K562 (cell line): ENCODE measurements around the gene TRIM34. TPM values are rescaled to one million over a fixed set of nuclear protein-coding genes. Genes with fewer than 3 reads are reported as not detected.

Experiments used
- ATAC-seq: fragments of 200-7000 bp; cut with Tn5 transposase; 3 replicates; pipeline ENCODE4 v1.9.1; 2020; ENCODE audit warnings: moderate library complexity
- BruUV-seq: library from RNA; stranded (reverse); fragments of 400-500 nt; replicated peaks from 2 replicates; lab custom pipeline; 2021; lab: Mats Ljungman, UMichigan
- CTCF ChIA-PET: fragments of 300-600 bp; formaldehyde crosslinking; extraction: SDS; loops from one replicate; lab custom pipeline; 2021; ENCODE audit warnings: low intra/inter-chr PET ratio; lab: Yijun Ruan, JAX
- POLR2A ChIA-PET: fragments of 300-600, 350-650 bp; sonication (Branson Sonifier 250); formaldehyde crosslinking; extraction: SDS; loops from one replicate; lab custom pipeline; 2021; ENCODE audit warnings: antibody characterized with exemption, inconsistent platforms; lab: Yijun Ruan, JAX
- DNase-seq, 4 experiments: peaks; one replicate each; pipeline versions ENCODE4 v3.0.0 to v3.0.0-alpha.2; 2011 to 2018; ENCODE audit warnings: low spot score in 3 of 4, mixed read lengths in 3 of 4; ENCODE audit errors: extremely low read depth in 1 of 4
- FAIRE-seq: peaks from 2 replicates; lab custom pipeline; 2011; peaks lifted over from hg19 to GRCh38; lab: Jason Lieb, UNC
- H2AFZ ChIP-seq: 2 replicates; pipeline ENCODE4 v1.6.0; 2011; ENCODE audit warnings: low read depth, low read length, control low read depth, inconsistent platforms
- H3K27ac ChIP-seq: fragments of 200-600 bp; 3 replicates; pipeline ENCODE4 v1.8.0; 2011; ENCODE audit warnings: low read depth, mild to moderate bottlenecking, control low read depth, inconsistent platforms, low read length, moderate library complexity, mixed read lengths; ENCODE audit errors: extremely low read depth
- H3K27me3 ChIP-seq, 2 experiments: fragments of 300-600 bp in 1 of 2; 2 replicates in 1 of 2; 3 replicates in 1 of 2; pipeline versions ENCODE4 v1.6.0 to v1.8.0; 2011; ENCODE audit warnings: inconsistent platforms in 2 of 2, low read length in 2 of 2, mild to moderate bottlenecking in 1 of 2, mixed read lengths in 1 of 2, moderate library complexity in 1 of 2; ENCODE audit not compliant: control insufficient read depth in 2 of 2, insufficient read depth in 2 of 2
- H3K36me3 ChIP-seq: fragments of 300-600 bp; 3 replicates; pipeline ENCODE4 v1.8.0; 2011; ENCODE audit warnings: mild to moderate bottlenecking, low read length, inconsistent platforms; ENCODE audit not compliant: control insufficient read depth, insufficient read depth
- H3K4me1 ChIP-seq, 2 experiments: fragments of 200-600 bp in 1 of 2; replicated peaks in 1 of 2; 2 replicates in 1 of 2; 3 replicates in 1 of 2; pipeline versions ENCODE4 v1.5.1 to v1.8.0; 2011; ENCODE audit warnings: inconsistent platforms in 2 of 2, low read length in 2 of 2, mild to moderate bottlenecking in 1 of 2, mixed read lengths in 1 of 2, moderate library complexity in 1 of 2; ENCODE audit not compliant: control insufficient read depth in 2 of 2, insufficient read depth in 2 of 2
- H3K4me2 ChIP-seq: 2 replicates; pipeline ENCODE4 v1.6.1; 2011; ENCODE audit warnings: low read length, control low read depth, inconsistent platforms, mixed read lengths; ENCODE audit not compliant: insufficient read depth
- H3K4me3 ChIP-seq: fragments of 200-600 bp; sonication (generic), shearing (Covaris generic); 2 replicates; pipeline ENCODE4 v1.5.1; 2016; ENCODE audit warnings: control low read depth, inconsistent platforms
- H3K79me2 ChIP-seq: fragments of 200-600 bp; 3 replicates; pipeline ENCODE4 v1.8.0; 2011; ENCODE audit warnings: low read length, inconsistent platforms; ENCODE audit not compliant: control insufficient read depth, insufficient read depth
- H3K9ac ChIP-seq, 2 experiments: 2 replicates each; pipeline versions ENCODE4 v1.6.0 to v1.6.1; 2011; ENCODE audit warnings: low read depth in 2 of 2, low read length in 2 of 2, control low read depth in 1 of 2, inconsistent platforms in 1 of 2, mild to moderate bottlenecking in 1 of 2, mixed read lengths in 1 of 2; ENCODE audit not compliant: insufficient read depth in 1 of 2
- H3K9me1 ChIP-seq: one replicate; pipeline ENCODE4 v1.6.0; 2011; ENCODE audit warnings: inconsistent platforms, mild to moderate bottlenecking, low read length, moderate library complexity; ENCODE audit not compliant: control insufficient read depth, insufficient read depth
- H3K9me3 ChIP-seq: replicated peaks from 2 replicates; pipeline ENCODE4 v1.5.1; 2011; ENCODE audit warnings: low read depth, low read length, inconsistent platforms; ENCODE audit not compliant: control insufficient read depth, insufficient read depth
- H4K20me1 ChIP-seq: replicated peaks from 2 replicates; pipeline ENCODE4 v1.6.1; 2011; ENCODE audit warnings: low read length, inconsistent platforms, mixed read lengths; ENCODE audit not compliant: control insufficient read depth, insufficient read depth
- BCLAF1 ChIP-seq, 2 experiments: fragments of 450-650 bp in 1 of 2; IDR thresholded peaks; 2 replicates each; pipeline ENCODE4 v1.6.1; 2011 to 2017; ENCODE audit warnings: low read depth in 2 of 2, antibody characterized with exemption in 1 of 2, borderline replicate concordance in 1 of 2, low read length in 1 of 2, mild to moderate bottlenecking in 1 of 2, mixed read lengths in 1 of 2; ENCODE audit not compliant: control insufficient read depth in 1 of 2
- EP300 ChIP-seq: IDR thresholded peaks from 2 replicates; pipeline ENCODE4 v1.6.1; 2012; ENCODE audit warnings: low read length, improper control_type of control experiment
- FOXK1 ChIP-seq: sonication (generic); formaldehyde crosslinking; IDR thresholded peaks from 2 replicates; pipeline ENCODE4 v1.8.0; 2022; ENCODE audit warnings: missing genetic modification reagents, mild to moderate bottlenecking, borderline replicate concordance
- GTF2B ChIP-seq: IDR thresholded peaks from 2 replicates; pipeline ENCODE4 v1.6.1; 2011; ENCODE audit not compliant: insufficient read length; ENCODE audit errors: extremely low read depth
- KLF6 ChIP-seq: fragments of 250-450 bp; sonication (Bioruptor Pico); IDR thresholded peaks from 2 replicates; pipeline ENCODE4 v1.4.0; 2020; ENCODE audit warnings: mild to moderate bottlenecking, moderate library complexity, borderline replicate concordance
- NEUROD1 ChIP-seq: fragments of 150-350 bp; IDR thresholded peaks from 2 replicates; pipeline ENCODE4 v1.6.1; 2014; ENCODE audit warnings: borderline replicate concordance, low read length, low read depth; ENCODE audit not compliant: partially characterized antibody
- PHF8 ChIP-seq: fragments of 200-600 bp; sonication (generic); IDR thresholded peaks from 2 replicates; pipeline ENCODE4 v1.6.1; 2012; ENCODE audit warnings: mixed run types, mild to moderate bottlenecking, inconsistent platforms, low read length, moderate library complexity, borderline replicate concordance
- POLR3A ChIP-seq: IDR thresholded peaks from 2 replicates; pipeline ENCODE4 v1.6.1; 2011; ENCODE audit warnings: borderline replicate concordance, mild to moderate bottlenecking, moderate library complexity; ENCODE audit not compliant: insufficient read length, insufficient read depth; ENCODE audit errors: extremely low read depth
- SMAD3 ChIP-seq: fragments of 450-650 bp; formaldehyde crosslinking; conservative IDR thresholded peaks from 2 replicates; pipeline ENCODE4 v1.4.0; 2020; ENCODE audit warnings: mild to moderate bottlenecking
- SMARCA4 ChIP-seq: fragments of 450-650 bp; IDR thresholded peaks from 2 replicates; pipeline ENCODE4 v1.6.1; 2016
- TCF3 ChIP-seq: sonication (generic); formaldehyde crosslinking; IDR thresholded peaks from 2 replicates; pipeline ENCODE4 v1.4.0; 2020; ENCODE audit warnings: mild to moderate bottlenecking, missing genetic modification reagents
- ZBTB12 ChIP-seq: fragments of 250-450 bp; sonication (Bioruptor Pico); IDR thresholded peaks from 2 replicates; pipeline ENCODE4 v1.4.0; 2020
- ZNF23 ChIP-seq: fragments of 250-450 bp; sonication (Bioruptor Pico); IDR thresholded peaks from 2 replicates; pipeline ENCODE4 v1.4.0; 2020; ENCODE audit warnings: mild to moderate bottlenecking
- ZNF778 ChIP-seq: fragments of 450-650 bp; formaldehyde crosslinking; IDR thresholded peaks from 2 replicates; pipeline ENCODE4 v1.4.0; 2020; ENCODE audit warnings: mild to moderate bottlenecking, moderate library complexity
- WGBS: fragments of 100-300 bp; shearing (Covaris generic); methylation state at CpG from one replicate; pipeline ENCODE4 v1.1.6; 2016; ENCODE audit warnings: low coverage, mixed read lengths; ENCODE audit not compliant: insufficient coverage; ENCODE audit errors: missing lambda C conversion rate; 5-methylcytosine and 5-hydroxymethylcytosine counted together
- in situ Hi-C: fragments of 300-500 bp; cut with MboI; formaldehyde crosslinking; loops from 4 replicates; pipeline ENCODE4 v1.15.0; 2018; ENCODE audit warnings: inconsistent platforms, mixed read lengths
- intact Hi-C: fragments of 100-400 bp; cut with micrococcal nuclease; formaldehyde crosslinking; loops from 2 replicates; pipeline ENCODE4 v1.14.2; 2022
- polyA plus RNA-seq, 8 experiments: library from polyadenylated mRNA; depleted of rRNA in 4 of 8; stranded (reverse) in 5 of 8; unstranded in 3 of 8; fragments of >200 nt; fragmentation: Nextera tagmentation in 2 of 8; fragmentation: Illumina TruSeq in 1 of 8; extraction: Ambion mirVana in 2 of 8; extraction: Trizol in 1 of 8; gene quantifications; 2 replicates each; pipeline versions ENCODE4 v1.2.1 to v1.2.3, GENCODE V29; 2011 to 2014; ENCODE audit warnings: inconsistent platforms in 1 of 8, missing spikeins in 1 of 8
- total RNA-seq, 7 experiments: library from RNA; depleted of rRNA in 6 of 7; stranded (reverse); fragments of >200 nt in 6 of 7; fragmentation: Illumina TruSeq in 2 of 7; extraction: Trizol in 2 of 7; gene quantifications; 2 replicates each; pipeline versions ENCODE4 v1.2.1 to v1.2.3, GENCODE V29; 2011 to 2021; ENCODE audit warnings: low replicate concordance in 1 of 7

Gene TRIM34
- total and polyA plus RNA-seq, 9 of the 15 experiments (the other 6 are each of a cell fraction or from before 2014, with no cell fraction given) = 0.31 to 2.9 (median 1.3) TPM

GRCh38 chr11:5596607-5597201, 28.1 kb upstream of the TRIM34 start, which contains the start of gene TRIM6 (continued):
- peak in 1 of 2 experiments; percentile 68; a peak in 1 of 4 replicates for TF ChIP-seq BCLAF1 (IDR thresholded peaks at IDR 0.05; ENCODE audit: borderline replicate concordance in 1 of 2, control insufficient read depth in 1 of 2, low read depth in 2 of 2, low read length in 1 of 2)
- no peak for TF ChIP-seq POLR3A
- peak; percentile 68 for TF ChIP-seq NEUROD1
- TF ChIP-seq SMARCA4 = peak; percentile 81

- DNase-seq (no peak), FAIRE-seq (no peak), ATAC-seq (no peak)
- Histone ChIP-seq H3K36me3 (no peaks in the 10 kb centered on the region; the same call in 1 of the 3 replicates), H3K9me1 (no peaks in the 10 kb centered on the region), H3K79me2 (peaks cover 7% of the 10 kb centered on the region; the same call in 2 of the 3 replicates), H3K9me3 (no peaks in the 10 kb centered on the region), H3K4me1 (peaks cover 13 to 23% of the 10 kb centered on the region in 2 experiments; a peak in 4 of 5 replicates), H2AFZ (no peak overlapping the region), H3K27me3 (no peaks in the 10 kb centered on the region), H3K9ac (no peak overlapping the region; a peak in 1 of 4 replicates), H3K4me2 (0 out of 2 replicates have a peak overlapping the region, but pooled peaks have one; percentile 1), H4K20me1 (no peaks in the 10 kb centered on the region), H3K4me3 (no peak overlapping the region), H3K27ac (no peak overlapping the region)
- intact Hi-C loops (loop anchor here (5.0 to 10.0 kb wide), 4 partner anchors 93 to 471 kb away; partner anchors contain the start of genes OR52E5 and UBQLN3), in situ Hi-C loops (no loop called here)
- POLR2A ChIA-PET = interaction anchor here (3.0 kb wide), 1 partner anchor 92 kb away, joined by 18 read pairs; no protein-coding TSS in a partner anchor
- no TSS peak for BruUV-seq
- CTCF ChIA-PET = no interaction called here
- WGBS = 53% methylated on average over 3 of the region's 3 CpGs
- TF ChIP-seq EP300 = no peak
- TF ChIP-seq PHF8 = no peak
- no peak for TF ChIP-seq FOXK1 (CRISPR knock-in tag)
- TF ChIP-seq ZNF23 (CRISPR knock-in tag) = no peak
- no peak for TF ChIP-seq GTF2B
- no peak for TF ChIP-seq ZBTB12 (CRISPR knock-in tag)
- TF ChIP-seq KLF6 (CRISPR knock-in tag) = no peak
- no peak for TF ChIP-seq SMAD3
- no peak for TF ChIP-seq ZNF778 (CRISPR knock-in tag)
- TF ChIP-seq TCF3 (CRISPR knock-in tag) = no peak
Observed at GRCh38 chr11:5597953-5598352, 26.8 kb upstream of the TRIM34 start.
